IMR-90 (cell line): ENCODE measurements around the gene GRID1. TPM values are rescaled to one million over a fixed set of nuclear protein-coding genes. Genes with fewer than 3 reads are reported as not detected.

Experiments
- ATAC-seq: fragments of 200-7000 bp; cut with Tn5 transposase; 2 replicates; pipeline ENCODE4 v1.9.1; 2020; ENCODE audit warnings: low read depth, mild to moderate bottlenecking, moderate library complexity
- BruUV-seq: library from RNA; stranded (reverse); fragments of 400-500 nt; replicated peaks from 2 replicates; lab custom pipeline; 2021; lab: Mats Ljungman, UMichigan
- CTCF ChIA-PET: fragments of 300-600 bp; formaldehyde crosslinking; extraction: SDS; loops from one replicate; lab custom pipeline; 2021; ENCODE audit warnings: antibody characterized with exemption; lab: Yijun Ruan, JAX
- POLR2A ChIA-PET: fragments of 300-600 bp; sonication (Branson Sonifier 250); formaldehyde crosslinking; loops from one replicate; lab custom pipeline; 2022; ENCODE audit warnings: antibody characterized with exemption; ENCODE audit not compliant: unreplicated experiment; lab: Charles Lee
- DNase-seq: peaks from one replicate; pipeline ENCODE4 v3.0.0; 2013
- H2AFZ ChIP-seq: replicated peaks from 2 replicates; pipeline ENCODE3; 2013; ENCODE audit warnings: low read length, mild to moderate bottlenecking; ENCODE audit not compliant: poor library complexity
- H2AK5ac ChIP-seq: 2 replicates; pipeline ENCODE4 v1.6.1; 2013; ENCODE audit warnings: low read depth, low read length, inconsistent platforms
- H2AK9ac ChIP-seq: replicated peaks from 2 replicates; pipeline ENCODE3; 2013; ENCODE audit warnings: mild to moderate bottlenecking, low read depth, low read length, moderate library complexity; ENCODE audit not compliant: poor library complexity
- H2BK120ac ChIP-seq: 2 replicates; pipeline ENCODE4 v1.6.1; 2013; ENCODE audit warnings: low read depth, low read length, inconsistent platforms
- H2BK15ac ChIP-seq: 3 replicates; pipeline ENCODE4 v1.6.1; 2013; ENCODE audit warnings: low read depth, low read length, inconsistent platforms
- H2BK20ac ChIP-seq: 2 replicates; pipeline ENCODE4 v1.6.1; 2013; ENCODE audit warnings: low read depth, mild to moderate bottlenecking, inconsistent platforms, low read length, moderate library complexity
- H2BK5ac ChIP-seq: 2 replicates; pipeline ENCODE4 v1.6.1; 2013; ENCODE audit warnings: mild to moderate bottlenecking, low read depth, low read length, inconsistent platforms; ENCODE audit not compliant: poor library complexity, severe bottlenecking
- H3K14ac ChIP-seq: replicated peaks from 2 replicates; pipeline ENCODE4 v1.6.1; 2013; ENCODE audit warnings: low read depth, low read length, inconsistent platforms
- H3K18ac ChIP-seq: 2 replicates; pipeline ENCODE4 v1.6.1; 2013; ENCODE audit warnings: low read depth, low read length, control low read depth
- H3K23ac ChIP-seq: 2 replicates; pipeline ENCODE4 v1.6.1; 2013; ENCODE audit warnings: low read depth, low read length, inconsistent platforms
- H3K27ac ChIP-seq: 2 replicates; pipeline ENCODE4 v1.5.1; 2013; ENCODE audit warnings: mild to moderate bottlenecking, control low read depth, low read length; ENCODE audit not compliant: insufficient read depth
- H3K27me3 ChIP-seq: 2 replicates; pipeline ENCODE4 v1.6.1; 2013; ENCODE audit warnings: low read length; ENCODE audit not compliant: control insufficient read depth, insufficient read depth
- H3K36me3 ChIP-seq: 2 replicates; pipeline ENCODE4 v1.6.1; 2013; ENCODE audit warnings: low read length, mixed read lengths; ENCODE audit not compliant: control insufficient read depth, insufficient read depth
- H3K4ac ChIP-seq: 2 replicates; pipeline ENCODE4 v1.6.1; 2013; ENCODE audit warnings: low read depth, low read length, inconsistent platforms
- H3K4me1 ChIP-seq: 2 replicates; pipeline ENCODE4 v1.6.1; 2013; ENCODE audit warnings: low read length, mixed read lengths; ENCODE audit not compliant: control insufficient read depth, insufficient read depth
- H3K4me2 ChIP-seq: 2 replicates; pipeline ENCODE4 v1.6.1; 2013; ENCODE audit warnings: low read depth, mild to moderate bottlenecking, control low read depth, low read length, moderate library complexity
- H3K4me3 ChIP-seq: 2 replicates; pipeline ENCODE4 v1.5.1; 2013; ENCODE audit warnings: low read depth, mild to moderate bottlenecking, control low read depth, low read length, moderate library complexity; ENCODE audit not compliant: insufficient read depth
- H3K56ac ChIP-seq: 2 replicates; pipeline ENCODE4 v1.6.1; 2013; ENCODE audit warnings: low read length, inconsistent platforms; ENCODE audit not compliant: insufficient read depth; ENCODE audit errors: extremely low read depth
- H3K79me1 ChIP-seq, 2 experiments: 2 replicates each; pipeline ENCODE4 v1.6.1; 2013; ENCODE audit warnings: low read length in 2 of 2, inconsistent platforms in 1 of 2, low read depth in 1 of 2
- H3K9ac ChIP-seq: 2 replicates; pipeline ENCODE4 v1.6.1; 2013; ENCODE audit warnings: low read depth, low read length, control low read depth
- H3K9me1 ChIP-seq: 2 replicates; pipeline ENCODE4 v1.6.1; 2013; ENCODE audit warnings: low read length, inconsistent platforms; ENCODE audit not compliant: insufficient read depth
- H3K9me3 ChIP-seq: 2 replicates; pipeline ENCODE4 v1.6.1; 2013; ENCODE audit warnings: low read length; ENCODE audit not compliant: control insufficient read depth, insufficient read depth
- H4K20me1 ChIP-seq: 2 replicates; pipeline ENCODE4 v1.6.1; 2013; ENCODE audit warnings: low read length, inconsistent platforms; ENCODE audit not compliant: insufficient read depth
- H4K5ac ChIP-seq: 2 replicates; pipeline ENCODE4 v1.6.1; 2013; ENCODE audit warnings: mild to moderate bottlenecking, low read depth, low read length, control low read depth
- H4K8ac ChIP-seq, 2 experiments: 2 replicates each; pipeline ENCODE4 v1.6.1; 2013; ENCODE audit warnings: low read depth in 2 of 2, low read length in 2 of 2, control low read depth in 1 of 2, inconsistent platforms in 1 of 2
- H4K91ac ChIP-seq: 2 replicates; pipeline ENCODE4 v1.6.1; 2013; ENCODE audit warnings: low read depth, low read length, inconsistent platforms; ENCODE audit not compliant: insufficient read depth
- BHLHE40 ChIP-seq: fragments of 150-350 bp; IDR thresholded peaks from 2 replicates; pipeline ENCODE4 v1.6.1; 2016; ENCODE audit warnings: mild to moderate bottlenecking, low read depth, low read length
- CEBPB ChIP-seq: IDR thresholded peaks from 2 replicates; pipeline ENCODE4 v1.6.1; 2012; ENCODE audit warnings: low read depth, low read length, improper control_type of control experiment
- CHD1 ChIP-seq: IDR thresholded peaks from 2 replicates; pipeline ENCODE4 v1.6.1; 2012; ENCODE audit warnings: low read depth, low read length, improper control_type of control experiment
- CTCF ChIP-seq: conservative IDR thresholded peaks from 2 replicates; pipeline ENCODE4 v1.5.1; 2012; ENCODE audit warnings: mild to moderate bottlenecking, low read depth, low read length, improper control_type of control experiment
- FOS ChIP-seq: fragments of 150-350 bp; IDR thresholded peaks from 2 replicates; pipeline ENCODE4 v1.6.1; 2016; ENCODE audit warnings: low read depth, low read length
- MAFK ChIP-seq: IDR thresholded peaks from 2 replicates; pipeline ENCODE4 v1.6.1; 2012; ENCODE audit warnings: low read depth, low read length, improper control_type of control experiment
- MAZ ChIP-seq: IDR thresholded peaks from 2 replicates; pipeline ENCODE4 v1.6.1; 2012; ENCODE audit warnings: low read depth, mild to moderate bottlenecking, low read length, improper control_type of control experiment, moderate library complexity, borderline replicate concordance
- MXI1 ChIP-seq: IDR thresholded peaks from 2 replicates; pipeline ENCODE4 v1.6.1; 2012; ENCODE audit warnings: low read depth, mild to moderate bottlenecking, low read length, moderate library complexity, borderline replicate concordance
- NFE2L2 ChIP-seq: fragments of 150-350 bp; IDR thresholded peaks from 2 replicates; pipeline ENCODE4 v1.6.1; 2016; ENCODE audit warnings: low read depth, mild to moderate bottlenecking, low read length
- POLR2A ChIP-seq: IDR thresholded peaks from 2 replicates; pipeline ENCODE4 v1.6.1; 2012; ENCODE audit warnings: mild to moderate bottlenecking, low read depth, low read length
- RAD21 ChIP-seq: IDR thresholded peaks from 2 replicates; pipeline ENCODE4 v1.6.1; 2012; ENCODE audit warnings: low read length, improper control_type of control experiment
- RCOR1 ChIP-seq: IDR thresholded peaks from 2 replicates; pipeline ENCODE4 v1.6.1; 2012; ENCODE audit warnings: mild to moderate bottlenecking, low read length, improper control_type of control experiment; ENCODE audit not compliant: insufficient replicate concordance
- RFX5 ChIP-seq: IDR thresholded peaks from 2 replicates; pipeline ENCODE4 v1.8.0; 2012; ENCODE audit warnings: low read depth, mild to moderate bottlenecking, low read length, moderate library complexity
- SMC3 ChIP-seq: fragments of 150-350 bp; IDR thresholded peaks from 2 replicates; pipeline ENCODE4 v1.6.1; 2016; ENCODE audit warnings: low read depth, mild to moderate bottlenecking, antibody characterized with exemption, low read length, moderate library complexity
- USF2 ChIP-seq: fragments of 150-350 bp; IDR thresholded peaks from 2 replicates; pipeline ENCODE4 v1.6.1; 2017; ENCODE audit warnings: mild to moderate bottlenecking, antibody characterized with exemption, low read length, low read depth
- dilution Hi-C: fragments of 300-500 bp; cut with HindIII; formaldehyde crosslinking; loops from one replicate; pipeline ENCODE4 v1.14.3; 2018; ENCODE audit warnings: low sequenced_read_pairs; ENCODE audit not compliant: unreplicated experiment
- in situ Hi-C: fragments of 300-500 bp; cut with MboI; formaldehyde crosslinking; loops from 3 replicates; pipeline ENCODE4 v1.14.3; 2019; ENCODE audit warnings: low sequenced_read_pairs, inconsistent platforms, mixed read lengths
- intact Hi-C: fragments of 100-400 bp; cut with micrococcal nuclease; formaldehyde crosslinking; loops from 2 replicates; pipeline ENCODE4 v1.10.0; 2022
- polyA plus RNA-seq, 3 experiments: library from polyadenylated mRNA; depleted of rRNA; stranded (reverse); fragments of >200 nt; gene quantifications; 2 replicates each; pipeline ENCODE4 v1.2.3, GENCODE V29; 2012; ENCODE audit warnings: low replicate concordance in 1 of 3
- total RNA-seq: library from RNA; depleted of rRNA; stranded (reverse); fragments of >200 nt; gene quantifications from 2 replicates; pipeline ENCODE4 v1.2.3, GENCODE V29; 2012
- TF ChIP-seq, protein P1 (sequence below): fragments of 150-350 bp; IDR thresholded peaks from 2 replicates; pipeline ENCODE4 v1.6.1; 2016; ENCODE audit warnings: low read depth, mild to moderate bottlenecking, low read length, moderate library complexity, borderline replicate concordance

Gene GRID1
- total and polyA plus RNA-seq, 2 of the 4 experiments (the other 2 are of a cell fraction), result not detected

GRCh38 chr10:86117051-86117450 is 249.5 kb downstream of the GRID1 start:
- no peak overlapping the region for H3K27ac ChIP-seq
- no peak overlapping the region for H3K18ac ChIP-seq
- no peak overlapping the region for H4K91ac ChIP-seq
- H3K56ac ChIP-seq, result no peak overlapping the region
- H2BK15ac ChIP-seq, result no peak overlapping the region
- peak overlapping the region; percentile 58 for H2AFZ ChIP-seq
- H3K36me3 ChIP-seq, result no peaks in the 10 kb centered on the region
- TF ChIP-seq BHLHE40 (no peak), MAZ (no peak), SMC3 (no peak), RAD21 (no peak), NFE2L2 (no peak), CTCF (no peak), POLR2A (no peak), CHD1 (no peak), MXI1 (no peak), CEBPB (no peak), MAFK (no peak), RFX5 (no peak), USF2 (no peak), FOS (no peak), RCOR1 (no peak)
- TF ChIP-seq, protein P1, sequence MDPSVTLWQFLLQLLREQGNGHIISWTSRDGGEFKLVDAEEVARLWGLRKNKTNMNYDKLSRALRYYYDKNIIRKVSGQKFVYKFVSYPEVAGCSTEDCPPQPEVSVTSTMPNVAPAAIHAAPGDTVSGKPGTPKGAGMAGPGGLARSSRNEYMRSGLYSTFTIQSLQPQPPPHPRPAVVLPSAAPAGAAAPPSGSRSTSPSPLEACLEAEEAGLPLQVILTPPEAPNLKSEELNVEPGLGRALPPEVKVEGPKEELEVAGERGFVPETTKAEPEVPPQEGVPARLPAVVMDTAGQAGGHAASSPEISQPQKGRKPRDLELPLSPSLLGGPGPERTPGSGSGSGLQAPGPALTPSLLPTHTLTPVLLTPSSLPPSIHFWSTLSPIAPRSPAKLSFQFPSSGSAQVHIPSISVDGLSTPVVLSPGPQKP, result no peak
- H4K8ac ChIP-seq, result no peak overlapping the region
- ChIA-PET POLR2A (no interaction called here), CTCF (no interaction called here)
- peak overlapping the region; percentile 70 for H2BK5ac ChIP-seq
- no peak overlapping the region for H2BK120ac ChIP-seq
- intact Hi-C loops (no loop called here), dilution Hi-C loops (no loop called here), in situ Hi-C loops (no loop called here)
- peaks cover 1% of the 10 kb centered on the region; the same call in 1 of the 2 replicates for H3K9me3 ChIP-seq
- H3K23ac ChIP-seq, result no peak overlapping the region
- no peak overlapping the region for H3K9ac ChIP-seq
- H3K79me1 ChIP-seq, result no peaks in the 10 kb centered on the region
- ATAC-seq (no peak), DNase-seq (no peak)
- no TSS peak for BruUV-seq
- no peak overlapping the region for H3K4ac ChIP-seq
- no peaks in the 10 kb centered on the region for H3K9me1 ChIP-seq
- H2BK20ac ChIP-seq, result no peak overlapping the region
- no peak overlapping the region for H3K14ac ChIP-seq
- no peak overlapping the region for H4K5ac ChIP-seq
- no peak overlapping the region for H3K4me3 ChIP-seq
- H2AK9ac ChIP-seq, result no peak overlapping the region
- H3K4me2 ChIP-seq, result no peak overlapping the region
- no peak overlapping the region for H2AK5ac ChIP-seq
- no peaks in the 10 kb centered on the region for H3K4me1 ChIP-seq
- H4K20me1 ChIP-seq, result no peaks in the 10 kb centered on the region
- H3K27me3 ChIP-seq, result no peaks in the 10 kb centered on the region
